HepG2 (cell line): ENCODE results near the gene DPP8. TPM values are rescaled to one million over a fixed set of nuclear protein-coding genes. Genes with fewer than 3 reads are reported as not detected.

ENCODE experiments used
- FLYWCH1 ChIP-seq: sonication (generic); formaldehyde crosslinking; IDR thresholded peaks from 2 replicates; pipeline ENCODE4 v1.8.1; 2023; ENCODE audit warnings: mild to moderate bottlenecking, missing genetic modification reagents
- HDAC6 ChIP-seq: fragments of 200-600 bp; sonication (generic); IDR thresholded peaks from 2 replicates; pipeline ENCODE4 v1.7.0; 2017; ENCODE audit warnings: mild to moderate bottlenecking, antibody characterized with exemption, low read length, low read depth
- HNRNPK ChIP-seq: fragments of 200-400 bp; formaldehyde crosslinking; IDR thresholded peaks from 2 replicates; pipeline ENCODE4 v1.6.1; 2018; ENCODE audit warnings: low read length, low read depth, moderate library complexity, mild to moderate bottlenecking; ENCODE audit not compliant: poor library complexity, severe bottlenecking
- JUND ChIP-seq: sonication (generic); formaldehyde crosslinking; IDR thresholded peaks from 2 replicates; pipeline ENCODE4 v1.8.0; 2022; ENCODE audit warnings: mild to moderate bottlenecking, missing genetic modification reagents
- MXI1 ChIP-seq: IDR thresholded peaks from 3 replicates; pipeline ENCODE4 v1.6.1; 2012; ENCODE audit warnings: low read depth, low read length, inconsistent platforms, borderline replicate concordance
- PITX1 ChIP-seq: sonication (generic); formaldehyde crosslinking; IDR thresholded peaks from 2 replicates; pipeline ENCODE4 v1.5.1; 2020; ENCODE audit warnings: mild to moderate bottlenecking, missing genetic modification reagents
- RARG ChIP-seq: sonication (generic); formaldehyde crosslinking; IDR thresholded peaks from 2 replicates; pipeline ENCODE4 v1.4.0; 2020; ENCODE audit warnings: low read depth, mild to moderate bottlenecking, missing genetic modification reagents
- SMARCC2 ChIP-seq: fragments of 450-650 bp; IDR thresholded peaks from 2 replicates; pipeline ENCODE4 v1.6.1; 2017; ENCODE audit warnings: antibody characterized with exemption, mild to moderate bottlenecking
- SP2 ChIP-seq: sonication (generic); formaldehyde crosslinking; IDR thresholded peaks from 2 replicates; pipeline ENCODE4 v1.5.1; 2020; ENCODE audit warnings: mild to moderate bottlenecking, missing genetic modification reagents
- TOPORS ChIP-seq: sonication (generic); formaldehyde crosslinking; IDR thresholded peaks from 2 replicates; pipeline ENCODE4 v1.8.0; 2023; ENCODE audit warnings: mild to moderate bottlenecking, missing genetic modification reagents
- ZNF263 ChIP-seq: sonication (generic); formaldehyde crosslinking; IDR thresholded peaks from 2 replicates; pipeline ENCODE4 v1.4.0; 2020; ENCODE audit warnings: missing genetic modification reagents
- ZNF33A ChIP-seq: sonication (generic); formaldehyde crosslinking; IDR thresholded peaks from 2 replicates; pipeline ENCODE4 v1.5.1; 2020; ENCODE audit warnings: missing genetic modification reagents, mild to moderate bottlenecking, moderate library complexity, borderline replicate concordance
- ZNF546 ChIP-seq: sonication (generic); formaldehyde crosslinking; conservative IDR thresholded peaks from 2 replicates; pipeline ENCODE4 v1.8.1; 2023; ENCODE audit warnings: mild to moderate bottlenecking, missing genetic modification reagents
- ZNF552 ChIP-seq: sonication (generic); formaldehyde crosslinking; IDR thresholded peaks from 2 replicates; pipeline ENCODE4 v1.9.0; 2022; ENCODE audit warnings: missing genetic modification reagents, mild to moderate bottlenecking, borderline replicate concordance
- ZNF563 ChIP-seq: sonication (generic); formaldehyde crosslinking; IDR thresholded peaks from 2 replicates; pipeline ENCODE4 v1.8.0; 2022; ENCODE audit warnings: mild to moderate bottlenecking, moderate library complexity, missing genetic modification reagents
- ZNF597 ChIP-seq: sonication (generic); formaldehyde crosslinking; IDR thresholded peaks from 2 replicates; pipeline ENCODE4 v1.5.0; 2020; ENCODE audit warnings: missing genetic modification reagents
- ZNF652 ChIP-seq: IDR thresholded peaks from 2 replicates; pipeline ENCODE4 v1.6.1; 2016; ENCODE audit warnings: low read depth, borderline replicate concordance
- ZNF687 ChIP-seq: sonication (generic); formaldehyde crosslinking; IDR thresholded peaks from 2 replicates; pipeline ENCODE4 v1.5.1; 2020; ENCODE audit warnings: mild to moderate bottlenecking, missing genetic modification reagents, moderate library complexity
- ZNF703 ChIP-seq: sonication (generic); formaldehyde crosslinking; IDR thresholded peaks from 2 replicates; pipeline ENCODE4 v1.5.1; 2020; ENCODE audit warnings: missing genetic modification reagents, mild to moderate bottlenecking, moderate library complexity, borderline replicate concordance
- ZSCAN22 ChIP-seq: sonication (generic); formaldehyde crosslinking; IDR thresholded peaks from 2 replicates; pipeline ENCODE4 v1.4.0; 2020; ENCODE audit warnings: mild to moderate bottlenecking, missing genetic modification reagents
- ZSCAN29 ChIP-seq: sonication (generic); formaldehyde crosslinking; conservative IDR thresholded peaks from 2 replicates; pipeline ENCODE4 v1.4.0; 2020; ENCODE audit warnings: mild to moderate bottlenecking, missing genetic modification reagents
- polyA plus RNA-seq, 8 experiments: library from polyadenylated mRNA; depleted of rRNA in 3 of 8; stranded (reverse) in 7 of 8; unstranded in 1 of 8; fragments of >200 nt; fragmentation: Illumina TruSeq in 4 of 8; extraction: Trizol in 4 of 8; gene quantifications; 2 replicates each; pipeline versions ENCODE4 v1.2.1 to v1.2.3, GENCODE V29; 2011 to 2016; ENCODE audit warnings: low read depth in 4 of 8, missing spikeins in 1 of 8, mixed read lengths in 1 of 8; ENCODE audit not compliant: insufficient read depth in 1 of 8
- total RNA-seq, 5 experiments: library from RNA; depleted of rRNA; stranded (reverse); fragments of >200 nt; fragmentation: Illumina TruSeq; extraction: Trizol; gene quantifications; 2 replicates each; pipeline ENCODE4 v1.2.3, GENCODE V29; 2016; ENCODE audit warnings: low read depth in 1 of 5
- TF ChIP-seq, protein P1 (sequence below): sonication (generic); formaldehyde crosslinking; IDR thresholded peaks from 2 replicates; pipeline ENCODE4 v1.5.0; 2020; ENCODE audit warnings: mild to moderate bottlenecking, missing genetic modification reagents

Gene DPP8
- total and polyA plus RNA-seq, 2 of the 13 experiments (the other 11 are each of a cell fraction or from before 2014, with no cell fraction given): 18.0 to 26.3 TPM

DNA sequence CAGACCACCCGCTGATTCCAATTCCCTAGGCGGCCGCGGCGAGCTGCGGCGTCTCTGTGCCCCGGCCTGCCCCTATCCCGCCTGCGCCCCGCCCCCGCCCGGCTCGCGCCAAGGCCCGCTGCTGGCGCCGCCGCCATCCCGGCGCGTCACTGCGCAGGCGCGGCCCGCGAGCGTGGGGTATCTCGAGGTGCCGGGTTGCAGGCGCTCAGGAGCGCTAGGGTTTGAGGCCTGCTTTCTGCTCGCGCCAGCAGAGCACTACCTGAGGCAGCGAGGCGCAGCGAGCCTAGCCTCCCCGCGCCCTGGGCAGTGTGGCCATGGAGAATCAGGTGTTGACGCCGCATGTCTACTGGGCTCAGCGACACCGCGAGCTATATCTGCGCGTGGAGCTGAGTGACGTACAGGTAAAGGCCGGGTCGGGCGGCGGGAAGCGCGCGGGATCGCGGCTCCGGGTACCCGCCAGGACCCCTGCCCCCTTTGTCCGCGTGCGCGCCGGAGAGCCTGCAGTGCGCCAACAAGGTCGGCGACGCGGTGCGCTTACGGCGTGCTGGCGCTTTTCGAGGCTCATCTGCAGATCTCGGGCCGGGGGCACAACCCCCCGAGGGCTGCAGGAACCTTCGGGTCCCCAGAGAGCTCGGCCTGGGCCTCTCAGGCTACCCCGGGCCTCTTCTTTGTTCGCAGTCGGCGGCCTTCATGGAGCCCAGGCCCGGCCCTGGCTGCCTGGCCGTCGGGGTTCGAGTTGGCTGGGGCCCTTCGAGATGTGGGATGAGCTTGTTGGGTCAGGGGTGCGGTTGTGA lies 13.0 kb upstream of the DPP8 start, which contains the start of gene HACD3 (continued):
- TF ChIP-seq ZNF687 (CRISPR knock-in tag) (peak; percentile 97), ZNF546 (CRISPR knock-in tag) (0 out of 2 replicates have a peak, but pooled peaks have one; percentile 65), ZNF652 (CRISPR knock-in tag) (no peak), RARG (CRISPR knock-in tag) (no peak), ZNF597 (CRISPR knock-in tag) (no peak), TOPORS (peak; percentile 58; the same call in 1 of the 2 replicates), PITX1 (peak; percentile 68), ZNF263 (CRISPR knock-in tag) (peak; percentile 54; the same call in 1 of the 2 replicates), JUND (CRISPR knock-in tag) (0 out of 2 replicates have a peak, but pooled peaks have one; percentile 29), SMARCC2 (no peak), ZSCAN22 (peak; percentile 75; the same call in 1 of the 2 replicates), FLYWCH1 (CRISPR knock-in tag) (no peak), ZNF703 (CRISPR knock-in tag) (0 out of 2 replicates have a peak, but pooled peaks have one; percentile 71), ZNF33A (CRISPR knock-in tag) (no peak), ZSCAN29 (CRISPR knock-in tag) (0 out of 2 replicates have a peak, but pooled peaks have one; percentile 58), HDAC6 (no peak), ZNF563 (peak; percentile 98), HNRNPK (peak; percentile 12), MXI1 (peak; percentile 57; the same call in 1 of the 3 replicates), ZNF552 (CRISPR knock-in tag) (peak; percentile 97), SP2 (CRISPR knock-in tag) (no peak)
- TF ChIP-seq, protein P1, sequence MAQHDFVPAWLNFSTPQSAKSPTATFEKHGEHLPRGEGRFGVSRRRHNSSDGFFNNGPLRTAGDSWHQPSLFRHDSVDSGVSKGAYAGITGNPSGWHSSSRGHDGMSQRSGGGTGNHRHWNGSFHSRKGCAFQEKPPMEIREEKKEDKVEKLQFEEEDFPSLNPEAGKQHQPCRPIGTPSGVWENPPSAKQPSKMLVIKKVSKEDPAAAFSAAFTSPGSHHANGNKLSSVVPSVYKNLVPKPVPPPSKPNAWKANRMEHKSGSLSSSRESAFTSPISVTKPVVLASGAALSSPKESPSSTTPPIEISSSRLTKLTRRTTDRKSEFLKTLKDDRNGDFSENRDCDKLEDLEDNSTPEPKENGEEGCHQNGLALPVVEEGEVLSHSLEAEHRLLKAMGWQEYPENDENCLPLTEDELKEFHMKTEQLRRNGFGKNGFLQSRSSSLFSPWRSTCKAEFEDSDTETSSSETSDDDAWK (CRISPR knock-in tag): no peak
